ENCODE results near the gene CCSER1.

The CCSER1 gene

DNA sequence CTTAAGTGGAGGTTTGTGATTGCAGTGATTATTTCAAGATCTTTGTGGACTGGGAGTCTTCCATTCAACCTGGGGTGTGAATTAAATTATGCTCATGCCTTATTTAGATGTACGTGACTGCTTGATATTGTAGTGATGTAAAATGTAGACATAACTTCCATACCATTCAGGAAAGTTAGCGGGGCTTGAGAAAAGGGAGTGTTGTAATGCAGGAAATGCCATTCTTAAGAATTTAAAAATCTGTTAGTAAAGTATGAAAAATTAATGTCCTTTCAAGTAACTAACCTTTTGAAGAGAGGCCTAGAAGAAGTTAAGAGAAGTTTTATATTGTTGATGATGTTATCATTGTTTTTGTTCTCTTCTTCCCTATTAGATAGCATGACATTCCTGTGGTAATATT lies 318.2 kb downstream of the CCSER1 start:
- DNase-seq (ENCODE audit: low read depth, low spot score), result no peak
- ChIA-PET POLR2A (no interaction called here), CTCF (no interaction called here)
- H3K4me3 ChIP-seq (ENCODE audit: low read depth, low read length), result no peak overlapping the region
- TF ChIP-seq, protein P1, sequence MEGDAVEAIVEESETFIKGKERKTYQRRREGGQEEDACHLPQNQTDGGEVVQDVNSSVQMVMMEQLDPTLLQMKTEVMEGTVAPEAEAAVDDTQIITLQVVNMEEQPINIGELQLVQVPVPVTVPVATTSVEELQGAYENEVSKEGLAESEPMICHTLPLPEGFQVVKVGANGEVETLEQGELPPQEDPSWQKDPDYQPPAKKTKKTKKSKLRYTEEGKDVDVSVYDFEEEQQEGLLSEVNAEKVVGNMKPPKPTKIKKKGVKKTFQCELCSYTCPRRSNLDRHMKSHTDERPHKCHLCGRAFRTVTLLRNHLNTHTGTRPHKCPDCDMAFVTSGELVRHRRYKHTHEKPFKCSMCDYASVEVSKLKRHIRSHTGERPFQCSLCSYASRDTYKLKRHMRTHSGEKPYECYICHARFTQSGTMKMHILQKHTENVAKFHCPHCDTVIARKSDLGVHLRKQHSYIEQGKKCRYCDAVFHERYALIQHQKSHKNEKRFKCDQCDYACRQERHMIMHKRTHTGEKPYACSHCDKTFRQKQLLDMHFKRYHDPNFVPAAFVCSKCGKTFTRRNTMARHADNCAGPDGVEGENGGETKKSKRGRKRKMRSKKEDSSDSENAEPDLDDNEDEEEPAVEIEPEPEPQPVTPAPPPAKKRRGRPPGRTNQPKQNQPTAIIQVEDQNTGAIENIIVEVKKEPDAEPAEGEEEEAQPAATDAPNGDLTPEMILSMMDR (IDR thresholded peaks at IDR 0.05; ENCODE audit: insufficient read depth, low read length, missing control alignments), result no peak

DNA sequence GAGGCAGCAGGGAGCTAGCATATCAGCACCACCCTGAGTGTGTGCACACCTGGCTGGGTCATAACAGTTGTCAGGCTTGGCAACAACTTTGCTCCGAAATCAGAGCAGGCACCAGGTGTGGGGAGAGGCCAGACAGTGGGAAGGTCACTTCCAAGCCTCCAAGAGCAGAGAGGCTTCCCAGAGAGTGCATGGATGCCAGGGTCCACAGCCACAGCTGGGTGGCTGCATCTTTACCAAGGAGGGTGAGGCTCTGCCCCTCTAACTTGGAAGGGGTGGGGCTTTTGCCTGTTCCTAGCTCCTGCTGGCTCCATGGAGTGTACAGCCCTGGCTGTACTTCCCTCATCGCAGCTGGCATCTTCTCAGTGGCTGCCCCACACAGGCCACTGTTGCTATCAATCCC lies 322.4 kb downstream of the CCSER1 start:
- H3K4me3 ChIP-seq (ENCODE audit: low read depth, low read length), result no peak overlapping the region
- ChIA-PET POLR2A (no interaction called here), CTCF (no interaction called here)
- no peak for DNase-seq (ENCODE audit: low read depth, low spot score)
- TF ChIP-seq, protein P1 (IDR thresholded peaks at IDR 0.05; ENCODE audit: insufficient read depth, low read length, missing control alignments), result no peak

DNA sequence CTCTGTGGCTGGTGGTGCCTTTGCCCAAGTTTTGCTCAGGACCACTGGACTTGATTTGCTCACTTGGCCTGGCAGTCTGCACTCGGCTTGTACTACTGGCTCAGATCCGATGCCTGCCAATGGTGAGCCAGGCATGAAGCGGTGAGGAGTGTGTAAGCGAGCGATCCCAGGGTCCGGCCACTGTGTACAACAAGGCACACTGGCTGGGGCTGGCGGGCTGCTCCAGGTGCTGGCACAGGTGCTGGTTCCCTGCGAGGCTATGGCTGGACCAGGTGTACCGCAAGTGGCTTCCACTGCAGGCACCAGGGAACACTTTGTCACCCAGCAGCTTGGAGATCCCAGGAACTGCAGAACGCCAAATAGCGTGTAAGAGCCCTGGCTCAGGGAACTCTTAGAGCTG lies 329.7 kb downstream of the CCSER1 start:
- DNase-seq (ENCODE audit: low read depth, low spot score), result no peak
- TF ChIP-seq, protein P1 (IDR thresholded peaks at IDR 0.05; ENCODE audit: insufficient read depth, low read length, missing control alignments), result no peak
- ChIA-PET CTCF (no interaction called here), POLR2A (no interaction called here)
- H3K4me3 ChIP-seq (ENCODE audit: low read depth, low read length), result no peak overlapping the region

DNA sequence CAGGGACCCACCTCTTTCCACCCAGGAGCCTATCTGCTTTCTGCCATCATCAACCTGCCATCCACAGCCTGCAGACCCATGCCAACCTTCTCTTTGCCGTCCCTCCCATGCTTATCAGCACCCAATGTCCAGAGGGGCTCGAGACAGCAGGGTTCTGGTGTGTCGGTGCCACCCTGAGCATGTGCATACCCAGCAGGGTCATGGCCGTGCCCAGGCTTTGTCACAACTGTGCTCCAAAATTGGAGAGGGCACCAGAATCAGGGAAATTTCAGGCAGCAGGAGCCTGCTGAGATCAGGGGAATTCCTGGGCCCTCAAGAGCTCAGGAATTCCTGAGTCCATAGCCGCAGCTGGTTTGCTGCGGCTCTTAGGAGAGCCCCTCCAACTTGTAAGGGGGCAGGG lies 330.6 kb downstream of the CCSER1 start:
- no peak overlapping the region for H3K4me3 ChIP-seq (ENCODE audit: low read depth, low read length)
- no peak for DNase-seq (ENCODE audit: low read depth, low spot score)
- TF ChIP-seq, protein P1 (IDR thresholded peaks at IDR 0.05; ENCODE audit: insufficient read depth, low read length, missing control alignments), result no peak
- CTCF ChIA-PET, result no interaction called here
- POLR2A ChIA-PET, result no interaction called here

- ChIA-PET CTCF (no interaction called here), POLR2A (no interaction called here)
- TF ChIP-seq, protein P1 (IDR thresholded peaks at IDR 0.05; ENCODE audit: insufficient read depth, low read length, missing control alignments), result no peak
Observed at GRCh38 chr4:90458576-90458975, 331.4 kb downstream of the CCSER1 start.

GRCh38 chr4:90474484-90474883 lies 347.3 kb downstream of the CCSER1 start:
- TF ChIP-seq, protein P1 (IDR thresholded peaks at IDR 0.05; ENCODE audit: insufficient read depth, low read length, missing control alignments), result no peak
- no peak overlapping the region for H3K4me3 ChIP-seq (ENCODE audit: low read depth, low read length)
- DNase-seq (ENCODE audit: low read depth, low spot score), result no peak
- ChIA-PET CTCF (no interaction called here), POLR2A (no interaction called here)

More at GRCh38 chr4:90458576-90458975, 331.4 kb downstream of the CCSER1 start:
- DNase-seq (ENCODE audit: low read depth, low spot score), result no peak
- H3K4me3 ChIP-seq (ENCODE audit: low read depth, low read length), result no peak overlapping the region

Data from AG04449 (cell line).